B cell (primary cell): ENCODE data around the gene PLCXD1. TPM values are rescaled to one million over a fixed set of nuclear protein-coding genes. Genes with fewer than 3 reads are reported as not detected.

Source experiments
- ATAC-seq: fragments of 200-7000 bp; cut with Tn5 transposase; one replicate; pipeline ENCODE4 v1.10.0; 2021; ENCODE audit warnings: low read depth, mild to moderate bottlenecking, moderate number of reproducible peaks, moderate library complexity
- CTCF ChIA-PET: fragments of 350-600 bp; sonication (Branson Sonifier 250); formaldehyde crosslinking; loops from one replicate; lab custom pipeline; 2021; ENCODE audit warnings: antibody characterized with exemption, inconsistent platforms; lab: Charles Lee
- POLR2A ChIA-PET: fragments of 350-600 bp; sonication (Branson Sonifier 250); formaldehyde crosslinking; loops from one replicate; lab custom pipeline; 2021; ENCODE audit warnings: antibody characterized with exemption; lab: Charles Lee
- DNase-seq: peaks from one replicate; pipeline ENCODE4 v3.0.0; 2013
- H2AFZ ChIP-seq: 2 replicates; pipeline ENCODE4 v1.6.1; 2012; ENCODE audit warnings: mild to moderate bottlenecking, low read depth, low read length; ENCODE audit not compliant: insufficient read depth, poor library complexity, severe bottlenecking
- H3K27ac ChIP-seq, 2 donors: 1 replicate in 1 of 2; 2 replicates in 1 of 2; pipeline ENCODE4 v1.5.1; 2012 to 2013; ENCODE audit warnings: low read length in 2 of 2, mild to moderate bottlenecking in 2 of 2, moderate library complexity in 1 of 2
- H3K27me3 ChIP-seq, 4 experiments: fragments of 200-600 bp in 1 of 4; sonication (generic) in 1 of 4; replicated peaks in 1 of 4; 1 replicate in 2 of 4; 2 replicates in 2 of 4; pipeline versions ENCODE4 v1.6.1 to v1.7.0; 2013 to 2016; ENCODE audit warnings: low read length in 3 of 4, mild to moderate bottlenecking in 2 of 4, mixed read lengths in 1 of 4, moderate library complexity in 1 of 4; ENCODE audit not compliant: insufficient read depth in 4 of 4, control insufficient read depth in 3 of 4; ENCODE audit errors: control extremely low read depth in 1 of 4
- H3K36me3 ChIP-seq, 2 experiments: replicated peaks in 1 of 2; 1 replicate in 1 of 2; 2 replicates in 1 of 2; pipeline versions ENCODE4 v1.6.1 to v1.7.1; 2013; ENCODE audit warnings: low read length in 1 of 2; ENCODE audit not compliant: insufficient read depth in 2 of 2, control insufficient read depth in 1 of 2; ENCODE audit errors: control extremely low read depth in 1 of 2, extremely low read depth in 1 of 2
- H3K4me1 ChIP-seq, 2 donors: fragments of 200-600 bp in 1 of 2; sonication (generic) in 1 of 2; 1 replicate in 1 of 2; 2 replicates in 1 of 2; pipeline versions ENCODE4 v1.5.1 to v1.6.1; 2013 to 2017; ENCODE audit warnings: low read length in 2 of 2; ENCODE audit not compliant: control insufficient read depth in 2 of 2, insufficient read depth in 2 of 2
- H3K4me2 ChIP-seq: replicated peaks from 2 replicates; pipeline ENCODE3; 2012; ENCODE audit warnings: mild to moderate bottlenecking, low read depth, low read length; ENCODE audit not compliant: poor library complexity, severe bottlenecking
- H3K4me3 ChIP-seq, 5 experiments: fragments of 200-600 bp in 1 of 5; sonication (generic) in 1 of 5; 1 replicate in 3 of 5; 2 replicates in 2 of 5; pipeline versions ENCODE4 v1.5.1 to v1.7.0; 2011 to 2016; ENCODE audit warnings: low read length in 4 of 5, mild to moderate bottlenecking in 4 of 5, low read depth in 2 of 5, control low read depth in 1 of 5, moderate library complexity in 1 of 5; ENCODE audit not compliant: insufficient read depth in 1 of 5; ENCODE audit errors: control extremely low read depth in 1 of 5, extremely low read depth in 1 of 5
- H3K79me2 ChIP-seq: fragments of 200-600 bp; sonication (generic); one replicate; pipeline ENCODE4 v1.6.0; 2016; ENCODE audit warnings: low read length; ENCODE audit not compliant: control insufficient read depth, insufficient read depth
- H3K9ac ChIP-seq: fragments of 200-600 bp; sonication (generic); 2 replicates; pipeline ENCODE4 v1.6.1; 2017; ENCODE audit warnings: mild to moderate bottlenecking, low read length, moderate library complexity
- H3K9me3 ChIP-seq, 3 donors: one replicate each; pipeline versions ENCODE4 v1.6.1 to v1.7.1; 2013; ENCODE audit warnings: low read length in 2 of 3; ENCODE audit not compliant: control insufficient read depth in 2 of 3, insufficient read depth in 1 of 3; ENCODE audit errors: control extremely low read depth in 1 of 3
- H4K20me1 ChIP-seq: 2 replicates; pipeline ENCODE4 v1.6.0; 2012; ENCODE audit warnings: mild to moderate bottlenecking, low read length; ENCODE audit not compliant: insufficient read depth, control insufficient read depth, poor library complexity, severe bottlenecking
- H3K27ac Mint-ChIP-seq: one replicate; pipeline ENCODE4 v1.8.0; 2021; ENCODE audit warnings: mixed read lengths
- H3K27me3 Mint-ChIP-seq: one replicate; pipeline ENCODE4 v1.8.0; 2021; ENCODE audit warnings: mixed read lengths
- H3K4me1 Mint-ChIP-seq: one replicate; pipeline ENCODE4 v1.8.0; 2021; ENCODE audit warnings: mixed read lengths
- H3K4me3 Mint-ChIP-seq: one replicate; pipeline ENCODE4 v1.8.0; 2021; ENCODE audit warnings: mixed read lengths
- H3K9me3 Mint-ChIP-seq: one replicate; pipeline ENCODE4 v1.8.0; 2022; ENCODE audit warnings: mixed read lengths; ENCODE audit not compliant: insufficient read depth
- CTCF ChIP-seq: fragments of 200-600 bp; IDR thresholded peaks from one replicate; pipeline ENCODE4 v1.8.0; 2022; ENCODE audit warnings: antibody characterized with exemption, mild to moderate bottlenecking
- EZH2 ChIP-seq: IDR thresholded peaks from 2 replicates; pipeline ENCODE4 v1.6.1; 2012; ENCODE audit warnings: borderline replicate concordance, low read depth, mild to moderate bottlenecking, moderate library complexity, low read length; ENCODE audit not compliant: insufficient read depth, poor library complexity, severe bottlenecking
- WGBS: methylation state at CpG from one replicate; pipeline ENCODE4 v1.1.5; 2013; ENCODE audit warnings: missing lambda C conversion rate; ENCODE audit not compliant: insufficient coverage; 5-methylcytosine and 5-hydroxymethylcytosine counted together
- intact Hi-C: fragments of 100-400 bp; cut with micrococcal nuclease; formaldehyde crosslinking; loops from one replicate; pipeline ENCODE4 v1.10.0; 2022
- polyA plus RNA-seq: library from polyadenylated mRNA; depleted of rRNA; stranded (reverse); fragments of >200 nt; gene quantifications from 2 replicates; pipeline ENCODE4 v1.2.3, GENCODE V29; 2012
- total RNA-seq, 2 donors: library from RNA; stranded (reverse); fragments of 120-200 nt in 1 of 2; gene quantifications; 1 replicate in 1 of 2; 2 replicates in 1 of 2; pipeline versions ENCODE4 v1.2.3 to v1.2.4, GENCODE V29; 2013 to 2022

PLCXD1 gene
- total and polyA plus RNA-seq, 2 donors (not counting 1 experiment from before 2014, with no cell fraction given), result 30.4 to 38.5 TPM

GRCh38 chrX:312621-313331, 31.6 kb downstream of the PLCXD1 start:
- H3K36me3 ChIP-seq, result peaks cover 4 to 60% of the 10 kb centered on the region in 2 experiments
- WGBS, result 95% methylated on average over 54 of the region's 54 CpGs
- H3K27me3 ChIP-seq, result no peaks in the 10 kb centered on the region
- no peak overlapping the region for H2AFZ ChIP-seq
- no peak overlapping the region for H3K4me3 Mint-ChIP-seq
- intact Hi-C loops, result no loop called here
- H3K4me1 ChIP-seq, result peaks cover 0 to 9% of the 10 kb centered on the region in 2 donors
- DNase-seq (no peak), ATAC-seq (no peak)
- H3K4me2 ChIP-seq, result no peak overlapping the region
- H3K4me1 Mint-ChIP-seq, result peaks cover 7% of the 10 kb centered on the region
- no peak overlapping the region for H3K27ac Mint-ChIP-seq
- peaks cover 14% of the 10 kb centered on the region for H4K20me1 ChIP-seq
- no peaks in the 10 kb centered on the region for H3K9me3 Mint-ChIP-seq
- no peaks in the 10 kb centered on the region for H3K27me3 Mint-ChIP-seq
- H3K27ac ChIP-seq, result no peak overlapping the region
- H3K79me2 ChIP-seq, result peaks cover 11% of the 10 kb centered on the region
- POLR2A ChIA-PET, result no interaction called here
- no peak overlapping the region for H3K4me3 ChIP-seq
- TF ChIP-seq CTCF (no peak), EZH2 (no peak)
- no peak overlapping the region for H3K9ac ChIP-seq
- CTCF ChIA-PET, result no interaction called here
- H3K9me3 ChIP-seq, result peaks cover 0 to 11% (median 0%) of the 10 kb centered on the region in 3 donors

DNA sequence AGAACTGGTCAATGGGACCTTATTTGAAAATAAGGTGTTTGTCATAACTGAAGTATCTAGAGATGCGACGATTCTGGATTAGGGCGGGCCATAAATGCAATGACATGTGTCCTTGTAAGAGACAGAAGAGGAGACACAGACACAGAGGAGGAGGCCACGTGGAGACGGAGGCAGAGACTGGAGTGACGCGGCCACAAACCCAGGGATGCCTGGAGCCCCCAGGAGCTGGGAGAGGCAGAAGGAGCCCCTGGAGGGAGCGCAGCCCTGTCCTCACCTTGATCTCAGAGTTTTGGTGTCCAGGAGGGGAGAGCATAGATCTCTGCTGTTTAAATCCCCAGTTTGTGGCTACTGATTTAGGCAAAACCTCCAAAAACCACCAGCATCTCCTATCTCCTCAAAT, 32.4 kb downstream of the PLCXD1 start:
- CTCF ChIA-PET, result no interaction called here
- no peak for TF ChIP-seq EZH2
- TF ChIP-seq CTCF, result no peak
- peaks cover 11% of the 10 kb centered on the region for H3K4me1 Mint-ChIP-seq
- POLR2A ChIA-PET, result no interaction called here
- Histone ChIP-seq H3K4me2 (no peak overlapping the region), H3K36me3 (peaks cover 4 to 53% of the 10 kb centered on the region in 2 experiments), H3K4me3 (no peak overlapping the region), H3K9ac (no peak overlapping the region), H3K79me2 (peaks cover 11% of the 10 kb centered on the region), H2AFZ (no peak overlapping the region), H4K20me1 (peaks cover 14% of the 10 kb centered on the region), H3K27ac (no peak overlapping the region), H3K27me3 (no peaks in the 10 kb centered on the region), H3K4me1 (peaks cover 0 to 11% of the 10 kb centered on the region in 2 donors), H3K9me3 (peaks cover 0 to 15% (median 0%) of the 10 kb centered on the region in 3 donors)
- DNase-seq (no peak), ATAC-seq (no peak)
- H3K9me3 Mint-ChIP-seq, result no peaks in the 10 kb centered on the region
- WGBS, result 97% methylated on average over 7 of the region's 8 CpGs
- intact Hi-C loops, result no loop called here
- H3K4me3 Mint-ChIP-seq, result no peak overlapping the region
- no peaks in the 10 kb centered on the region for H3K27me3 Mint-ChIP-seq
- no peak overlapping the region for H3K27ac Mint-ChIP-seq
